HG03135 (cell line): Measurements from ENCODE around the gene PIGZ.

Source experiments
- ATAC-seq: cut with Tn5 transposase; IDR thresholded peaks from one replicate; pipeline ENCODE4 v1.9.1; 2021; ENCODE audit warnings: mild to moderate bottlenecking, moderate library complexity; ENCODE audit not compliant: unreplicated experiment

PIGZ gene

GRCh38 chr3:197001972-197002700 is 33.5 kb upstream of the PIGZ start:
- peak; percentile 5 for ATAC-seq

- ATAC-seq: no peak
These were observed 32.7 kb upstream of the PIGZ start for GRCh38 chr3:197001106-197001971.

- no peak for ATAC-seq
These were observed 31.6 kb upstream of the PIGZ start for GRCh38 chr3:197000211-197000610.

GRCh38 chr3:196998966-196999760 is 30.5 kb upstream of the PIGZ start:
- no peak for ATAC-seq

- no peak for ATAC-seq
These were observed 28.7 kb upstream of the PIGZ start for GRCh38 chr3:196997311-196997710.

- ATAC-seq: no peak
These were observed 28.0 kb upstream of the PIGZ start for GRCh38 chr3:196996454-196997265.

GRCh38 chr3:196995646-196996355 is 27.2 kb upstream of the PIGZ start:
- ATAC-seq: no peak

- ATAC-seq: no peak
These were observed 26.4 kb upstream of the PIGZ start for GRCh38 chr3:196995027-196995426.

GRCh38 chr3:196994056-196994455 is 25.4 kb upstream of the PIGZ start:
- no peak for ATAC-seq

- ATAC-seq: no peak
These were observed 23.9 kb upstream of the PIGZ start for GRCh38 chr3:196992461-196993065.

- no peak for ATAC-seq
These were observed 23.2 kb upstream of the PIGZ start for GRCh38 chr3:196991581-196992460.

GRCh38 chr3:196990601-196991007 is 22.0 kb upstream of the PIGZ start:
- ATAC-seq: no peak

- ATAC-seq: no peak
These were observed 21.2 kb upstream of the PIGZ start for GRCh38 chr3:196989721-196990262.

GRCh38 chr3:196988241-196989029 is 19.8 kb upstream of the PIGZ start:
- ATAC-seq: no peak

GRCh38 chr3:196987022-196987421 is 18.4 kb upstream of the PIGZ start:
- no peak for ATAC-seq

GRCh38 chr3:196985954-196986885 is 17.6 kb upstream of the PIGZ start:
- no peak for ATAC-seq
